COLO829 (cell line): ENCODE measurements around the gene MCM8.
A peak's percentile ranks its signal among the peaks of the same experiment; 100 is the strongest.

Experiments
- DNase-seq: peaks from one replicate; pipeline ENCODE4 v3.0.0; 2012; ENCODE audit warnings: low spot score

MCM8 gene

GRCh38 chr20:5947276-5947675, 3.2 kb upstream of the MCM8 start:
- no peak for DNase-seq

GRCh38 chr20:5949943-5950270, 545 bp upstream of the MCM8 start:
- no peak for DNase-seq

DNA sequence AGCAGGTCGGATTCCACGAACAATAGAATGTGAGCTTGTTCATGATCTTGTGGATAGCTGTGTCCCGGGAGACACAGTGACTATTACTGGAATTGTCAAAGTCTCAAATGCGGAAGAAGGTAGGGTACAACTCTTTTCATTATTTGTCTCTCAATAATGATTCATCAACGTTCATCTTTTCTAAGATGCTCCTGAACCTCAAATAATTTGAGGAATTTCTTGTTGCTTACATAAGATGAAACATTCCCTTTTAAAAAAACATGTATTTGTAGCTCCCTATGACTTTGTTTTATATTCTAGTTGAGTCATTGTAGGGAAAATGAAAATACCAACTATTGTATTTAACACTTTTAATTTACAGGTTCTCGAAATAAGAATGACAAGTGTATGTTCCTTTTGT, 17.0 kb downstream of the MCM8 start:
- DNase-seq, result no peak

- no peak for DNase-seq
These were observed 18.0 kb downstream of the MCM8 start for GRCh38 chr20:5968462-5968861.

DNA sequence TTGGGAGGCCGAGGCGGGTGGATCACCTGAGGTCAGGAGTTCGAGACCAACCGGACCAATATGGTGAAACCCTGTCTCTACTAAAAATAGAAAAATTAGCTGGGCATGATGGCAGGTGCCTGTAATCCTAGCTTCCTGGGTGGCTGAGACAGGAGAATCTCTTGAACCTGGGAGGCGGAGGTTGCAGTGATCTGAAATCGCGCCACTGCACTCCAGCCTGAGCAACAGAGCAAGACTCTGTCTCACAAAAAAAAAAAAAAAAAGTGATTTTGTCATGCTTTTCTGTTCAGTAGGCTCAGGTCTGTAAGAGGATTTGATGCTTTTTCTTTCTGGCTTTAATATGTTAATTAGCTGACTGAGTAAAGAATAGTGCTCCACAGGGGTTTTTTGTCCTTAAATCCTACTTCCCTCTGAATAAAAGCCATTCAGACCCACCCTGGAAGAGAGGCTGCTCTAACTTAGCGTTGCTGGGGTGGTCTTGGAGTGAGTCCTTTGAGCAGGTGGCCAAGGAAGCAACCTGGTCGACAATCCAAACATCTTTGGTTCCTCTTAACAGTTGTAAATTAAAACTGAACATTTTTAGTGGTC, 19.0 kb downstream of the MCM8 start:
- DNase-seq, result no peak

- no peak for DNase-seq
These were observed 19.5 kb downstream of the MCM8 start for GRCh38 chr20:5969940-5970339.

- no peak for DNase-seq
These were observed 19.9 kb downstream of the MCM8 start for GRCh38 chr20:5970381-5970780.

GRCh38 chr20:5971203-5971602, 20.8 kb downstream of the MCM8 start:
- no peak for DNase-seq

GRCh38 chr20:5973172-5973571, 22.7 kb downstream of the MCM8 start:
- no peak for DNase-seq

GRCh38 chr20:5973971-5974370, 23.5 kb downstream of the MCM8 start:
- no peak for DNase-seq

DNA sequence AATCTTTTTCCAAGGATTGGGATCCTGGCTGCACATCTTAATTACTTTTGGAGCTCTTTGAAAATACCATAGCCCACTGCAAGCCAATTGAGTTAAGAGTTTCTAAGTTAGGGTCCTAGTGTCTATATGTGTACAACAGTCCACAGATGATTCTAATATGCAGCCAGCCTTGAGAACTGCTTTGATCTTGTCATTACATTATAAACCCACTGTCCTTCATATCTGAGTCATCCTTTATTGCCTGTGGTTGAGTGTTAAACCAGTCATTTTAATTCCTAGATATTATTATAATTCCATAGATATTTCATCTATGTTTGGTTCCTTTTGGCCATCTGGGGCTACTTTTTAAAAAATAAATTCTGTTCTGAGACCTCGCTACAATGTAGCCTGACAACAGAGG, 24.1 kb downstream of the MCM8 start:
- DNase-seq, result no peak

DNA sequence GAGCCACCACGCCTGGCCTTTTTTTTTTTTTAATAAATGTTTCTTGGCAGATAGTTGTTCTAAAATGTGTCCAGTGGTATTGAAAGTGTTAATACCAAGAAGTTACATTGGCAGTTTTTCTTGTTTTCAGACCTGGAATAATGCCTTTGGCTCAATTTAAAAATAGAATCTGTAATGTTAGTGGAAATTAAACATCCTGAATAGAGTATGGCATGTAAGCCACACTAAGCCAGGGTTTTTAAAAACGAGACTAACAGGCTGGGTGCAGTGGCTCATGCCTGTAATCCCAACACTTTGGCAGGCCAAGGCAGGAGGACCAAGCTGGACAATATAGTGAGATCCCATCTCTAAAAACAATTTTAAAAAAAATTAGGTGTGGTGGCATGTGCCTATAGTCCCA, 25.3 kb downstream of the MCM8 start:
- no peak for DNase-seq

GRCh38 chr20:5977223-5977622, 26.8 kb downstream of the MCM8 start:
- DNase-seq, result no peak

- DNase-seq, result no peak
These were observed 27.5 kb downstream of the MCM8 start for GRCh38 chr20:5977975-5978374.

- no peak for DNase-seq
These were observed 29.3 kb downstream of the MCM8 start for GRCh38 chr20:5979801-5980200.

GRCh38 chr20:5980720-5981538, 30.5 kb downstream of the MCM8 start:
- DNase-seq, result no peak

DNA sequence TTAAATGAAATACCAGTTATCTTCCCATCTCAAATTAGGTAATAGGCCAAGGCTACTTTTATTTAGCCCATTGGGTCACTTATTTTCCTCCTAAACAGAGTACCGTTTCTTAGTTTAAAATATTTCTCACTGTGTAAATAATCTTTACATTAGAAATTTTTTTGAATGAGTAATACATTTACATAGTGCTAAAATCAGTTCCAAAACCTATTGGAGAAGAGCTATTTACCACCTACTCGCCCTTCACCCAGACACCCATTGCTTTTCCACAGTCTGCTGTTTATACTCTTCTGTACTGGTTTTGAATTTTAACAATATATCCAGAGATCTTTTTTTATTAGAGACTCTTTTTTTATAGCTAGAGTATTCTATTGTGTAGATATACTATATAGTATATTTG, 36.9 kb downstream of the MCM8 start:
- no peak for DNase-seq

GRCh38 chr20:5989539-5989938, 39.1 kb downstream of the MCM8 start:
- DNase-seq, result no peak

DNA sequence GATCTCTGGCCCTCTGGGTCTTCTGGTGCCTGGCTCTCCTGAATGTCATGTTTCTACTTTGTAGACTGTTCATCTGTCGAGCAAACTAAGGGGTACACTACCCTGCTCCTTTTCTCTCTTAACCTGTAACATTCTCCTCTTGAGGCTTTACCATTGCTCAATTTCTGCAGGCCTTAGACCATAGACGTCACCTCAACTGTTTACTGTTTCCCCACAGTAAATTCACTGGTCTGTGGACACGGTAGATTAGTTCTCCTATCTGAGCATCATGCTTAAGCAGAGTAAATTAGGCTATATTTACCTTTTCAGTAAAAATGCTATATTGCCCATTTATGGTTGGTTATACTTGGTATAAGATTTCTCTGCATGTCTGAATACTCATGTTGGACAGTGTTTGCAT, 40.5 kb downstream of the MCM8 start:
- no peak for DNase-seq

DNA sequence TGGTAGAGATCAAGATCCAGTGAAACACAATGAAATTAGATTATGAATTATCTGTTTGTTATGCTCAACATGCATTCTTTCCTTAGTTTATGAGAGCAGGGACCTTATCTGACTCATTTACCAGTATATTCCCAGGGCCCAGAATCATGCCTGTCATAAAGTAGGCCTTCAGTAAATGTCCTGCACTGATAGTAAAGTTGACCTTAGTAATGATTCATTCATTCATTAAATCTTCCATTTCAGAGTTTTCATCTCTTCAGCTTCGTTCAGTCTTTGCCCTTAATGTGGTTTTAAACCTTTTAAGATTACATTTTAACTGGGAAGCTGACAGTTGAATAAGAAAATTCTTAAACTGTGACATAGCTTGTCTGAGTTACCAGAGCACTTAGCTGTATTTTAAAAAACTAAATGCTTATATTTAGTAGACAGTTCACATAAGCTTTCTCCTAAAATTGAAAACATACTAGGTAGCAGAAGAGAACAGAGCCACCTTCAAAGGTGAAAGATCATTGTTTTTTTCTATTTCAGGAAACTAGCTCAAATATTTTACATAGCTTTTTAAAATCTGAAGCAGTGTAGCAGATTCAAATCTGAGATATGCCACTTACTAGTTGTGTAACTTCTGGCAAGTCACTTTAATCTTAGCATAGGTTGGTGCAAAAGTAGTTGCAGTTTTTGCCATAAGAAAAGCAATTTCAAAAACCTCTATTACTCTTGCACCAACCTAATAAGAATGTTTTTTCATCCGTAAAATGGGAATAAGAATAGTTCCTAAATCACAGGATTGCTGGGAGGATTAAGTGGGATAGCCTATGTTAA, 41.4 kb downstream of the MCM8 start:
- peak; percentile 55 for DNase-seq

DNA sequence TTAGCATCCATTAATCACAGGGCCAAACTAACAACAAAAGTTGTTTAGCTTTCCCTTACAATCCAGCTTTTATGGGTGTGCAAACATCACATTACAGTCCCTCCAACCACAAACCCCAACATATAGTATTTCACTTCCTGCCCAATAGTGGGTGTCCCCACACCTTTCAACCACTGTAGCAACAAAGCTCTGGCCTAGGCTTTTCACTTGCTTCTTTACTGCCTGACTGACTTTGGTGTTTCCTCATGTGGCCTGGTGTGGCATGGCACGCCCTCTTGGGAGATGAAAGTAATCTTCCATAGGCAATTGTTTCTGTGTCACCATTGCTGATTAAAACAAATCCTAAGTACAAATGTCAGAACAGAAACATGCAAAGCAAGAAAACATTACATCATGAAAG, 46.3 kb downstream of the MCM8 start:
- DNase-seq, result no peak

DNA sequence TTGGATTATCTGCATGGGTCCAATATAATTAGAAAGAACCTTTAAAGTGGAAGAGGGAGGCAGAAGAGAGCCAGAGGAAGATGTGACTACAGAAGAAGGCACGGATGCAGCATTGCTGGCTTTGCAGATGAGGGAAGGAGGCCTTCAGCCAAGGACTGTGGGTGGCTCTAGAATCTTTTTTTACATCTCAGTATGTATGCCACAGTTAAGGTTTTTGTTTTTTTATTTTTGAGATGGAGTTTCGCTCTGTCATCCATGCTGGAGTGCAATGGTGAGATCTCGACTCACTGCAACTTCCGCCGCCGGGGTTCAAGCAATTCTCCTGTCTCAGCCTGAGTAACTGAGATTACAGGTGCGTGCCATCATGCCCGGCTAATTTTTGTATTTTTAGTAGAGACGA, 49.3 kb downstream of the MCM8 start:
- DNase-seq, result no peak

DNA sequence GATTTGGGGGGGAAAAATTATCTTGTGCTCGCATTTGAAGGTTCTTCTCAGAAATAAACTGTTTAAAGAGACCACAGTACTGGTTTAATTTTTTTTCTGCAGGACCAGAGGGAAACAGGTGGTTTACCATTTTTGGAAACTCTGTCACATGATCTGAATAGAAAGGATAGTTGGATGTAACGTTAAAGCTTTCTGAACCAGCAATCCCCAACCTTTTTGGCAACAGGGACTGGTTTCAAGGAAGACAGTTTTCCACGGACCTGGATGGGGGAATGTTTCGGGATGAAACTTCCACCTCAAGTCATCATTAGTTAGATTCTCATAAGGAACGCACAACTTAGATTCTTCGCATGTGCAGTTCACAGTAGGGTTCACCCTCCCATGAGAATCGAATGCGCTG, 50.4 kb downstream of the MCM8 start:
- DNase-seq, result no peak
